ENCODE measurements around the gene WDR20.

DNA sequence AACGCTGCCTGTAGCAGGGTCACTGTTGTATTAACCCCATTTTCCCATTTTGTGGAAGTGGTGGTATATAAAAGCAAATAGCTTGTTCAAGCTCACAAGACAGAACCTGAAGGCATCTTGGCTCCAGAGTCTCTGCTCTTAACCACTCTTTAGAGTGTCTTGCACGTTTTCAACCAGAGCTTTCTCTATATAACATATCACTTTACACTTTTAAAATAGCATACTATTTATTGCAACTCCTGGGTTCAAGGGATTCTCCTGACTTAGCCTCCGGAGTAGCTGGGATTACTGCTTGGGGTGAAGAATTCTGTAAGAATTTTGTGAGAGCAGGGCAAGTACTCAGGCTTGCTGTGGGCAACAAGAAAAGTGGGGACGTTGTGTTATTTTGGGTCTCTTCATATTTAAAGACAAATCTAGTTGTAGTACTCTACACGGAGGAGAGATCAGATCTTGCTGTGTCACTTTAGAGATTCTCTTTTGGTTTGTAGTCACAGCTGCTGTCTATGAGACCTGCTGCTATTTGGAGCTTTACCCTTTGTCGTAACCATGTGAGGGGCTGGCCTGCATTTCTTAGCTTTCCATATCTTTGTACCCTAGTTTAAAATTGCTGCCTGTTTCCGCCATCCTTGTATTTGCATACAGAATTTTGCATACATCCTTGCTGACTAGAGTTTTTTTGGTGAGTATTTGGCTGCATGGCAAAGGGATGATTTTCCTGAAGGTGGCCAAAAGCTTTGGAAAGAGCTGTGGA is 40.7 kb downstream of the WDR20 start:
- TF ChIP-seq, protein P1, sequence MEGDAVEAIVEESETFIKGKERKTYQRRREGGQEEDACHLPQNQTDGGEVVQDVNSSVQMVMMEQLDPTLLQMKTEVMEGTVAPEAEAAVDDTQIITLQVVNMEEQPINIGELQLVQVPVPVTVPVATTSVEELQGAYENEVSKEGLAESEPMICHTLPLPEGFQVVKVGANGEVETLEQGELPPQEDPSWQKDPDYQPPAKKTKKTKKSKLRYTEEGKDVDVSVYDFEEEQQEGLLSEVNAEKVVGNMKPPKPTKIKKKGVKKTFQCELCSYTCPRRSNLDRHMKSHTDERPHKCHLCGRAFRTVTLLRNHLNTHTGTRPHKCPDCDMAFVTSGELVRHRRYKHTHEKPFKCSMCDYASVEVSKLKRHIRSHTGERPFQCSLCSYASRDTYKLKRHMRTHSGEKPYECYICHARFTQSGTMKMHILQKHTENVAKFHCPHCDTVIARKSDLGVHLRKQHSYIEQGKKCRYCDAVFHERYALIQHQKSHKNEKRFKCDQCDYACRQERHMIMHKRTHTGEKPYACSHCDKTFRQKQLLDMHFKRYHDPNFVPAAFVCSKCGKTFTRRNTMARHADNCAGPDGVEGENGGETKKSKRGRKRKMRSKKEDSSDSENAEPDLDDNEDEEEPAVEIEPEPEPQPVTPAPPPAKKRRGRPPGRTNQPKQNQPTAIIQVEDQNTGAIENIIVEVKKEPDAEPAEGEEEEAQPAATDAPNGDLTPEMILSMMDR (IDR thresholded peaks at IDR 0.05) = no peak
- TF ChIP-seq EZH2 (IDR thresholded peaks at IDR 0.05; ENCODE audit: borderline replicate concordance, insufficient read depth, low read depth, low read length, poor library complexity, severe bottlenecking) = no peak
